Neural crest cell (in vitro differentiated cells): ENCODE data around the gene RFX6. TPM values are rescaled to one million over a fixed set of nuclear protein-coding genes. Genes with fewer than 3 reads are reported as not detected.

Experiments
- DNase-seq: peaks from one replicate; pipeline ENCODE4 v3.0.0; 2021; ENCODE audit warnings: low read depth, mixed read lengths, low spot score
- H3K27ac Mint-ChIP-seq: one replicate; pipeline ENCODE4 v1.8.0; 2021; ENCODE audit warnings: mild to moderate bottlenecking, mixed read lengths; ENCODE audit not compliant: unreplicated experiment
- H3K27me3 Mint-ChIP-seq: 2 replicates; pipeline ENCODE4 v1.8.0; 2021; ENCODE audit warnings: low read depth, mild to moderate bottlenecking, mixed read lengths
- H3K36me3 Mint-ChIP-seq: 2 replicates; pipeline ENCODE4 v1.8.0; 2021; ENCODE audit warnings: low read depth, mild to moderate bottlenecking, mixed read lengths
- H3K4me1 Mint-ChIP-seq: 2 replicates; pipeline ENCODE4 v1.8.0; 2021; ENCODE audit warnings: mixed read lengths
- H3K4me3 Mint-ChIP-seq: one replicate; pipeline ENCODE4 v1.8.0; 2021; ENCODE audit warnings: mild to moderate bottlenecking, mixed read lengths
- H3K9me3 Mint-ChIP-seq: 2 replicates; pipeline ENCODE4 v1.8.0; 2021; ENCODE audit warnings: mixed read lengths
- total RNA-seq: library from RNA; stranded (reverse); gene quantifications from 2 replicates; pipeline ENCODE4 v1.2.1, GENCODE V29; 2021
- TF ChIP-seq, protein P1 (sequence below): fragments of 200-600 bp; sonication (generic); conservative IDR thresholded peaks from 2 replicates; pipeline ENCODE4 v1.5.0; 2021; ENCODE audit warnings: antibody characterized with exemption, mild to moderate bottlenecking

Gene RFX6
- total RNA-seq, 1 donor from 2014 or later = not detected

DNA sequence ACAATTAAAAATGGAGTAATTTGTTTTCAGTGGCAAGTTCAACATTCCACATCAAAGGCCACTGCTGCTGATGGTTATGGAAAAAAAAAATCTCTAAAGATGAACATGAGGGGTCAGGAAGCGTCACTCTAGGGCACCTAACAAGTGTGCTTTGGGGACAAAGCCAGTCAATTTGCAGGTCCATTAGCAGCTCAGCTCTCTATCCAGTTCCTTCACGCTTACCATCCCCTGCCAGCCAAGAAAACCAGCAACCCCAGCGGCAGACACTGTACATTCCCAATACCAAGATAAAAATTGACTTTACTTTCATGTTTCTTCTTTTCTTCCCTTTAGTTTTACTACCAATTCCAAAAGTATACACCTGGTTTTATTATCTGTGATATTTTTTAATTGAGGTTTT is 10.1 kb downstream of the RFX6 start:
- no peak overlapping the region for H3K4me3 Mint-ChIP-seq
- no peaks in the 10 kb centered on the region for H3K4me1 Mint-ChIP-seq
- TF ChIP-seq, protein P1, sequence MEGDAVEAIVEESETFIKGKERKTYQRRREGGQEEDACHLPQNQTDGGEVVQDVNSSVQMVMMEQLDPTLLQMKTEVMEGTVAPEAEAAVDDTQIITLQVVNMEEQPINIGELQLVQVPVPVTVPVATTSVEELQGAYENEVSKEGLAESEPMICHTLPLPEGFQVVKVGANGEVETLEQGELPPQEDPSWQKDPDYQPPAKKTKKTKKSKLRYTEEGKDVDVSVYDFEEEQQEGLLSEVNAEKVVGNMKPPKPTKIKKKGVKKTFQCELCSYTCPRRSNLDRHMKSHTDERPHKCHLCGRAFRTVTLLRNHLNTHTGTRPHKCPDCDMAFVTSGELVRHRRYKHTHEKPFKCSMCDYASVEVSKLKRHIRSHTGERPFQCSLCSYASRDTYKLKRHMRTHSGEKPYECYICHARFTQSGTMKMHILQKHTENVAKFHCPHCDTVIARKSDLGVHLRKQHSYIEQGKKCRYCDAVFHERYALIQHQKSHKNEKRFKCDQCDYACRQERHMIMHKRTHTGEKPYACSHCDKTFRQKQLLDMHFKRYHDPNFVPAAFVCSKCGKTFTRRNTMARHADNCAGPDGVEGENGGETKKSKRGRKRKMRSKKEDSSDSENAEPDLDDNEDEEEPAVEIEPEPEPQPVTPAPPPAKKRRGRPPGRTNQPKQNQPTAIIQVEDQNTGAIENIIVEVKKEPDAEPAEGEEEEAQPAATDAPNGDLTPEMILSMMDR = no peak
- H3K9me3 Mint-ChIP-seq = no peaks in the 10 kb centered on the region
- DNase-seq = no peak
- no peak overlapping the region for H3K27ac Mint-ChIP-seq
- H3K27me3 Mint-ChIP-seq = peaks cover 49% of the 10 kb centered on the region
- no peaks in the 10 kb centered on the region for H3K36me3 Mint-ChIP-seq

DNA sequence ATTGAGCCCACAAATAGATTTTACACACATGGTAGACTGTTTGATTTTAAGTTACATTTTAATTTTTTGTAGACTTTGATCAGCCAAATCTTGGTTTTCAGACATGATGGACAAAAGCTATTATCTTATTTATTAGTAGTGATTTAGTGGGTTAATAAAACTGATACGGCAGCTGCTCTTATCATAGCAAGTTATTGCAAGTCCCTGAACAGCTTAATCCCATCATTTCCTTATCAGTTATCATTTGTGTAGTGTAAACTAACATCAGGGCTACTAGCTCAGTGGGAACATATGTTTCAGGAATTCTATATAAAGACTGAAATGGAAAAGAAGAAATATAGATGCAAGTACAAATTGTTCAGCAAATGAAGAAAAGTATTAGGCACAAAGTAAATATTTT is 10.9 kb downstream of the RFX6 start:
- Mint-ChIP-seq H3K4me1 (no peaks in the 10 kb centered on the region), H3K4me3 (no peak overlapping the region), H3K27me3 (peaks cover 45% of the 10 kb centered on the region), H3K36me3 (no peaks in the 10 kb centered on the region), H3K9me3 (no peaks in the 10 kb centered on the region), H3K27ac (no peak overlapping the region)
- DNase-seq = no peak
- TF ChIP-seq, protein P1 = no peak

DNA sequence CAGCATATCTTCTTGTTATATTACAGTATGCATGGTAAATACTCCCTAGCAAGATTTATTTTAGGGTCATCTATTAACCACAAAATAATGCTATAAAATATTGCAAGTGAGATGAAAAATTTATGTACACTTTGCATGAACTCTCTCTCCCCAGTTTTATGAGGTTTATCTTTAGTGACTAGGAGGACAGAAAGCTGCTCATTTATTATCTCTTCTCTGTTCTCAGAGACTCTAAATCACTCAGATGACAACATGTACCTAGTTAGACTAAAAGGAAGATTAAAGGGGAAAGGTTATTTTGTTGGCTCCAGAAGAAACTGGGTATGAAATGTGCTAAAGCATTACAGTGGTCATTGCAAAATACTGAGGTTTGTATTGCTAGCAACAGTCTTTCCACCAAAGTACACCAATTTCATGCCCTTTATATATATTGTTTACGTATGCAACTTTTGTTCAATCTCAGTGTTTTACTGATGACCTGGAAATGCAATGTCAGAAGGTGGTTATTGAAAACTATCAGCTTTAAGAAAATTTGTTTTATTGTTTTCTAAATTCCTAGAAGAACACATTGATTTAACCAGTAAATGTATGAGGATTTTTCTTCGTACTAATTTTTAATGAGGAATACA is 11.8 kb downstream of the RFX6 start:
- no peak overlapping the region for H3K27ac Mint-ChIP-seq
- TF ChIP-seq, protein P1 = no peak
- no peak overlapping the region for H3K4me3 Mint-ChIP-seq
- H3K36me3 Mint-ChIP-seq = no peaks in the 10 kb centered on the region
- no peaks in the 10 kb centered on the region for H3K4me1 Mint-ChIP-seq
- peaks cover 37% of the 10 kb centered on the region for H3K27me3 Mint-ChIP-seq
- H3K9me3 Mint-ChIP-seq = no peaks in the 10 kb centered on the region
- DNase-seq = no peak

DNA sequence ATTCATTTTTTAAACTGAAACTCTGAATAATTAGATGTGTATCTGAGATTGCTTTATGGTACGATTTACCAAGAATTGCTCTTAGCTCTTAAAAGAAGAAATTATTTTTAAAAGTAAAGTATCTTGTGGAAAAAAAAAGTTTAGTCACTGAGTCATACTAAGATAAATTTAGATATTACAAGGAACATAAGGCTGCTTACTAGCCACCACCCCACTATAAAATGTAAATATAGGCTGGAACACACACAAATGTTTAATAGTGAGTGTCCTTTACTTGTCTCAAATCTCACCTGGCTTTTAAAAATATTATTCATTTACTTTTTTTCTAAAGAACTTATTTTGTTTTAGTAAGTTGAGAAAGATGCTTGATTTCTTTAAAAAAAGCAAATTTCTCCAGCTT is 17.6 kb downstream of the RFX6 start:
- Mint-ChIP-seq H3K27me3 (peaks cover 25% of the 10 kb centered on the region), H3K36me3 (no peaks in the 10 kb centered on the region), H3K9me3 (no peaks in the 10 kb centered on the region), H3K27ac (no peak overlapping the region), H3K4me1 (no peaks in the 10 kb centered on the region), H3K4me3 (no peak overlapping the region)
- DNase-seq = no peak
- TF ChIP-seq, protein P1 = no peak

DNA sequence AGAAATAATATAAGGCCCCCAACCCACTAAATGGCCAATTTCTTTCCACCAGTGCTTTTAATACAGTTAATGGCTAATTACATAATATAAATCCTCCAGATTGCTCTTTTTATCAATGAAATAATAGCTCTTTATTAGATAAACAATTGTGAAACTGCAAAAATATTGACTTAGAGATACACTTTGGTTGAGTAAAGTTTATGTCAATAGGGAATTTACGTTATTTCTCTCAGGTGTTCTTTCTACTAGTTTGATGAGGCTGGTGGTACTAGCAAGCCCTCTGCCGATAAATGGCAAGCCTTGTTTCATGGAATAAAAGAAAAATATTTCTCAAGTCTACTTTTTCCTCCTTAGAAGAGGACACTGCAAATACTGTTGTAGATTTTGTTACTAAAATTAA is 18.9 kb downstream of the RFX6 start:
- Mint-ChIP-seq H3K9me3 (no peaks in the 10 kb centered on the region), H3K27ac (no peak overlapping the region), H3K4me1 (no peaks in the 10 kb centered on the region), H3K36me3 (no peaks in the 10 kb centered on the region), H3K27me3 (peaks cover 23% of the 10 kb centered on the region), H3K4me3 (no peak overlapping the region)
- TF ChIP-seq, protein P1 = no peak
- DNase-seq = no peak
